LHCN-M2 (cell line): ENCODE measurements around the gene TMEM168. TPM values are rescaled to one million over a fixed set of nuclear protein-coding genes. Genes with fewer than 3 reads are reported as not detected.
A peak's percentile ranks its signal among the peaks of the same experiment; 100 is the strongest.
"Not testable (repeated sequence)": the region's sequence is repeated elsewhere in the genome, so short reads cannot be mapped to it uniquely, and the experiment has no call there.

Experiments
- DNase-seq: peaks from one replicate; pipeline ENCODE4 v3.0.0-alpha.2; 2012; ENCODE audit warnings: low read depth
- polyA plus RNA-seq: library from polyadenylated mRNA; unstranded; fragments of >200 nt; gene quantifications from one replicate; pipeline ENCODE4 v1.2.1, GENCODE V29; 2012; ENCODE audit warnings: missing spikeins
- total RNA-seq: library from RNA; depleted of rRNA; stranded (reverse); fragments of >200 nt; gene quantifications from 2 replicates; pipeline ENCODE4 v1.2.3, GENCODE V29; 2014; rRNA removed

TMEM168 gene
- 13.7 and 18.9 TPM in 2 replicates for total RNA-seq
- 8.2 TPM for polyA plus RNA-seq

GRCh38 chr7:112789817-112790585, at the start of gene TMEM168:
TSS of gene TMEM168 (minus strand) at chr7:112790393. CDS start at chr7:112784825, 5,568 bp downstream.
- peak; percentile 81 for DNase-seq

GRCh38 chr7:112835928-112836327, 45.7 kb upstream of the TMEM168 start:
- DNase-seq = not testable (repeated sequence)

GRCh38 chr7:112833082-112833481, 42.9 kb upstream of the TMEM168 start:
- no peak for DNase-seq

GRCh38 chr7:112830769-112831168, 40.6 kb upstream of the TMEM168 start:
- DNase-seq = no peak

GRCh38 chr7:112828696-112829095, 38.5 kb upstream of the TMEM168 start:
- no peak for DNase-seq

GRCh38 chr7:112821345-112821744, 31.2 kb upstream of the TMEM168 start:
- no peak for DNase-seq

- no peak for DNase-seq
These were observed 29.3 kb upstream of the TMEM168 start for GRCh38 chr7:112819536-112819935.

GRCh38 chr7:112806156-112806555, 16.0 kb upstream of the TMEM168 start:
- DNase-seq = no peak

- DNase-seq = peak; percentile 20
These were observed 12.2 kb upstream of the TMEM168 start for GRCh38 chr7:112802406-112802805.

- DNase-seq = no peak
These were observed 10.3 kb upstream of the TMEM168 start for GRCh38 chr7:112800486-112800885.

- DNase-seq = no peak
These were observed 9.4 kb upstream of the TMEM168 start for GRCh38 chr7:112799448-112800120.

- DNase-seq = no peak
These were observed 8.3 kb upstream of the TMEM168 start for GRCh38 chr7:112798274-112799159.

- DNase-seq = not testable (repeated sequence)
These were observed 6.4 kb upstream of the TMEM168 start for GRCh38 chr7:112796552-112796951.

GRCh38 chr7:112792441-112792840, 2.2 kb upstream of the TMEM168 start:
- no peak for DNase-seq

- no peak for DNase-seq
These were observed 1.4 kb upstream of the TMEM168 start for GRCh38 chr7:112791465-112792168.

- DNase-seq = no peak
These were observed 402 bp upstream of the TMEM168 start for GRCh38 chr7:112790586-112791003.

GRCh38 chr7:112789453-112789816, 758 bp downstream of the TMEM168 start:
- DNase-seq = no peak

GRCh38 chr7:112788778-112789343, 1.3 kb downstream of the TMEM168 start:
- DNase-seq = no peak

GRCh38 chr7:112784603-112785002, 5.6 kb downstream of the TMEM168 start:
- no peak for DNase-seq

- no peak for DNase-seq
These were observed 7.7 kb downstream of the TMEM168 start for GRCh38 chr7:112782498-112782897.

GRCh38 chr7:112781558-112781957, 8.6 kb downstream of the TMEM168 start:
- no peak for DNase-seq
